Measurements from ENCODE around the gene KIRREL3. TPM values are rescaled to one million over a fixed set of nuclear protein-coding genes. Genes with fewer than 3 reads are reported as not detected.
A peak's percentile ranks its signal among the peaks of the same experiment; 100 is the strongest.

Gene KIRREL3
- total RNA-seq (2014; rRNA removed; shearing (Covaris generic)): not detected in 2 replicates

- DNase-seq (ENCODE audit: low spot score): no peak
These were observed at the start of gene KIRREL3 for GRCh38 chr11:127000291-127000968. KIRREL3 (minus strand) TSS chr11:127000770.

GRCh38 chr11:127050186-127050585 is 49.6 kb upstream of the KIRREL3 start:
- DNase-seq (ENCODE audit: low spot score): no peak

DNA sequence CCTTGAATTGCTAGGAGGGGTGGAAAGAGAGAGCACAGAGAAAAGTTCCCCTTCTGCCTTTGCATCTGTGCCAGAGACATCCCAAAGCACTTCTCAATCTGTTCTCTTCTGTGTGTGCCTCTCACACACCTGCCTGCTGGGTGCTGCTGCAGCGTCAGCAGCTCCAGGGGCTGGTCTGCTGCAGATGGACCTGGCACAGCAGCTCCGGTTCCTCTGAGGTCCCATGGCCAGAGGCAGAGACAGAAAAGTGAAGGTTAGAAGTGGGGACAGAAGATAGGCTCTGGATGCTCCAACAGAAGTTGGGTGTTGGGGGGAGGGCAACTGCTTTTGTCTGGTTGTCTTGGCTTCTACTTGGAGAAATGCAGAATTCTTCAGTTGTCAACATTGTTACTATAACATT is 48.9 kb upstream of the KIRREL3 start:
- DNase-seq (ENCODE audit: low spot score): no peak

DNA sequence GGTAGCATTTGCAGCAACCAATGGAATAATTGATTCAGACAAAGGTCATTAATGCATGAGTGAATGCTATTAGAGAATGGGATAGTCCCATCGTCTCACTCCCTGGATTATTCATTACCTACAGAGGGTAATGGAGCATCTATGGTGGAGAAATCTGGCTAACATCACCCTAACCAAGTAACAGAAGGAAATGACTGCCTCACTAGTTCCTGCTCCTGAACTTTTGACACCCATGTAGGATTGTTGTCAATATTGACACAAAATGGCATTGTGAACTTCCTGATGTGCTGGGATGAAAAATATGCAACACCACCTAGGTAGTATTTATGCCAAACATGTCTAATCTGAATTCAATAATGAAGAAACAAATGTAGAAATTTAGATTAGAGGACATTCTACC is 44.0 kb upstream of the KIRREL3 start:
- no peak for DNase-seq (ENCODE audit: low spot score)

DNA sequence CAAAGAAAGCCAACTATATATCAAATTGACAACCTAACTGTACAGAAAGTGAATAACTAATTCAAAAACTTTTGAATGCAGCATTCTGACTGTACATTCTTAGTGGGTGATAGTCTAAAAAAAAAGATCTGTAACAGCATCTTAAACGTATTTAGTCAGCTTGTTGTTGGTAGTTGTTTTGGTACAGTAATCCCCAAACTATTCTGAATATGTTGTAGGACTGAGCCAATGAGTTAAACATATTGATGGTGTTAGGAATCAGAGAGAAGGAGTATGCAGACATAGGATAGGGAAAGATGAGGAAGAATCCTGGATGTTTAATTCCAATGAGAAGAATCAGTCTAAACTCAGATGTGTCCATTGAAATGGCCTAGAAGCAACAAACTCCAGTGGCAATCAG is 41.9 kb upstream of the KIRREL3 start:
- no peak for DNase-seq (ENCODE audit: low spot score)

DNA sequence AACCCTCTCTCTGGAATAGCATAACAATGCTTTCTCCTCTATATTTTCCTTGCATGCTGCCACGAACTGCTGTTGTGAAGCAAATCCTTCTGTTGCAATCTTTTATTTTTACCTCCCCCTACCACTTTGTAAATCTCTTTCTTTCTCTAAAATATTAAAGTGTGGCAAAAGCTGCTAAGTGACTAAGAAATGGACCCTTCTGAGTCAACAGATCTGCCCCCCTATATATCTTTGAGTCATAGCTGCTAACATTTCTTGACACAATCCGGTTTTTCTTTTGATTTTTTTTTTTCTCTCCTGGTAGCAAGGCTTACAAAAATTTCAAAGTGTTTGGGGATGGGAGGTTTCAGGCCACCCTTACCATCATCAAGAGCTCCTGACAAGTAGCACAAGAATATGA is 39.0 kb upstream of the KIRREL3 start:
- no peak for DNase-seq (ENCODE audit: low spot score)

DNA sequence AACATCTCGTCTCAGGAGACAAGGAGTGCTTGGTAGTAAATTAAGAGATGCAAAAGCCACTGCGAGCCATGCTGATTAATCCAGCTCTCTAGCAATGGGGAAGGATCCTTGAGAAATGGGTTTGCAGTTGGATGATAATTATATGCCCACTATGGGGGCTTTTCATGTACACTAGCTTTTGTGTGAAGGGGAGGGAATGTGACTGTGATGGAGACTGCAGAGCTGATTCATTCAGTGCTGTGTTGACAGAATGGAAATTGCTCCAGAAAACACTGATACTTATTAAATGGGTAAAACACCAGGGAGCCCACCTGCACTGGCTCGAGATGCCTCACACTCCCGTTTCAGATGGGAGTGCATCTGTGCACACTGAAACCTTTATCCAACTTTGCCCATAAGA is 37.0 kb upstream of the KIRREL3 start:
- no peak for DNase-seq (ENCODE audit: low spot score)

GRCh38 chr11:127037001-127037400 is 36.4 kb upstream of the KIRREL3 start:
- DNase-seq (ENCODE audit: low spot score): no peak

DNA sequence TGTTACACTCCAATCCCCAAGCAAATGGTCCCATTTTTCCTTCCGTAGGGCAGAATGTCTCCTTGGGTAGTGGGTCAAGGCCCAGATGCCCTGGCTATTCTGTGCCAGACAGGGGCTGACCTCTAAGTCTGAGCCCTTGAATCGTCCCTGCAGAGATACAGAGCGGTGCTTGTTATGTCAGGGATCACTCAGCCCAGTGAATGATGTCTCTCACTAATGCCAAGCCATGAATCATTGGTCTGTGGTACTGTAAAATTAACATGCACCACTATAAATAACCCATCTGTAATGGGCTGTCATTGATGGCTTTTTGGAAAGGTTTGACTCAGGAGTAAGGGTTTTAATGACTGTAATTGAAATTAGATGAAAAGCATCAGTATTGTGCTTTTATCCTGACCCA is 35.3 kb upstream of the KIRREL3 start:
- no peak for DNase-seq (ENCODE audit: low spot score)

DNA sequence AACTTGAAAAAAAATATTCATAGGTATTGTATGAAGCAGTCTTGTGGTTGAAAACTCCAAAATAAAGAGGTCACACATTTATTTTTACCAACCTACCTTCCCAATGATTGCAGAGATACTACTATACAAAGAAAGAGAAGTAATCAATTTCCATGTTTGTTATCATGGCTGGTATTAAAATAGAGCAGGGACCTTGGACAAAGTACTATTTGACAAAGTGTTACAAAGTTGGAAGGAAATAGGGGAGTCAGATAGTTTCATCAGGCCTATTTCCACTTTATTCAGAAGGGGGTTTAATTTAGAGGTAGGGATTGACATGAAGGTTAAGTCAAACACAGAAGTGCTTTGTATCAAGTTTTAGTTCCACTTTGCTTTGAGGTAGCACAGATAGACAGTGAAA is 34.4 kb upstream of the KIRREL3 start:
- no peak for DNase-seq (ENCODE audit: low spot score)

GRCh38 chr11:127028648-127029047 is 28.1 kb upstream of the KIRREL3 start:
- DNase-seq (ENCODE audit: low spot score): no peak

GRCh38 chr11:127027789-127028188 is 27.2 kb upstream of the KIRREL3 start:
- DNase-seq (ENCODE audit: low spot score): no peak

- no peak for DNase-seq (ENCODE audit: low spot score)
These were observed 26.4 kb upstream of the KIRREL3 start for GRCh38 chr11:127027000-127027399.

DNA sequence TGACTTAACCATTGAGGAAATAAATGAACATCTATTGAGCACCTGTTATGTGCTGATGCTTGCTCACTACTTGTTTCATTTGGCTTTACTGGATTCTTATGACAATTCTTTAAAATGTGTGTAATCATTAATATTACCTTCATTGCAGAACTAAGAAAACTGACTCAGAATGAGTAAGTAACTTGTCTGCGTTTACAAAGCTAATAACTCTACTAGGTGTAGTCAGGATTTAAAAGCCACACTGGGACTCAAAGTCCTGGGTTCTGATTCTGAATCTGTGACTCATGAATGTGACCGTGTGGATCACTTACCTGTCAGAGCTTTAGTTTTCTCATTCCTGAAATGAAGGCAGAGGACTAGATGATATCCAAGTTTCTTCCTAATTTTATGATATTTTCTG is 23.4 kb upstream of the KIRREL3 start:
- no peak for DNase-seq (ENCODE audit: low spot score)

GRCh38 chr11:127018683-127019279 is 18.2 kb upstream of the KIRREL3 start:
- no peak for DNase-seq (ENCODE audit: low spot score)

GRCh38 chr11:127017482-127017881 is 16.9 kb upstream of the KIRREL3 start:
- DNase-seq (ENCODE audit: low spot score): peak; percentile 74

- no peak for DNase-seq (ENCODE audit: low spot score)
These were observed 13.0 kb upstream of the KIRREL3 start for GRCh38 chr11:127013550-127013949.

GRCh38 chr11:127006311-127006710 is 5.7 kb upstream of the KIRREL3 start:
- DNase-seq (ENCODE audit: low spot score): no peak

- peak; percentile 56 for DNase-seq (ENCODE audit: low spot score)
These were observed 2.9 kb upstream of the KIRREL3 start for GRCh38 chr11:127003260-127003981.

DNA sequence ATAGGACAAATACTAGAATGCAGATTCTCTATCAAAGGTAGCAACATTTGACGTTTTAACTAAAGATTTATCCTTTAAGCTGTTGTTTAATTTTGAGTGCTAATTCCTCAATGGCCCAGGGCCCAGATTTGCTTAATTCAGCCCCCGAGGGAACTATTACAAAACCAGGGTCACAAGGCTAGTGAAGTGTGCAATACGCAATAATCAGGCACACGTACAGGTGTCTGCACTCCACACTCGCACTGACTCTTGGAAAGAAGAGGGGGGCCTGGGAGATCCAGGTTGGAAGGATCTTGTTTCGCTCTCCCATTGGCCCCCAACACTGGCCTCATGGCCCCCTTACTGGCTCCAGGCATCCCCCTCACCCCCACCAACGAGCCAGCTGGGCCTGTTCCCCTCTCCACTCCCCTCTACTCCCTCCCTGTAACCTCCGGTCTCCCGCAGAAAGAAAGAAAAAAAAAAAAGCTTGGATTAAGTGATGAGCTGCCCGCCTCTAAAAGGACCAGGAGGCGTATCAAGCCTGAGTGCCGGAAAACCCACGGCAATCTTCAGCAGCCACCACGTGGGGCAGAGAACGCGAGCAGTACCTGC is 2.2 kb upstream of the KIRREL3 start:
- DNase-seq (ENCODE audit: low spot score): no peak

- no peak for DNase-seq (ENCODE audit: low spot score)
These were observed 411 bp upstream of the KIRREL3 start for GRCh38 chr11:127000981-127001380.

GRCh38 chr11:126999366-126999765 is 1.2 kb downstream of the KIRREL3 start:
- no peak for DNase-seq (ENCODE audit: low spot score)

DNA sequence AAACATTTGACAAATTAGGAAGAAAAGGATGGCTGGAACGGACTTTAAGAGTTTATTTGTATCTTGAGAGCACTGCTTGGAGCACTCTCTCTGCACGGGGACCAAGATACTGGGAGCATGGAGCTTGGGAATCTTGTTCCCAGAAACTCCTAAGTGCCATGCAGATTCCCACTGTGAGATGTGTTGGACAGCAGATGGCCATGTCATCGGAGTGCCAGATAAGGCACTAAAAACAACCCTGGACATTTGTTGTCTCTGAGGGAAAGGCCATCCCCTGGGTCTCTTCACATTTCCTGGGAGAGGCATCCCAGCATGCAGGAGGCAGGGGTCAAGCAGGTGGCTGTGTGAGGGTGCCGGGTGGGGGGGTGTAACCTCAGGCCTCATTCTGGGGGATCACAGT is 2.9 kb downstream of the KIRREL3 start:
- DNase-seq (ENCODE audit: low spot score): no peak
